Spleen (tissue), 11 donors: ENCODE data around the gene AIRE. TPM values are rescaled to one million over a fixed set of nuclear protein-coding genes. Genes with fewer than 3 reads are reported as not detected.
"Not testable (repeated sequence)": the region's sequence is repeated elsewhere in the genome, so short reads cannot be mapped to it uniquely, and the experiment has no call there.

Source experiments
- DNase-seq: peaks from one replicate; pipeline ENCODE4 v3.0.0-alpha.2; 2020
- H3K27ac ChIP-seq, 8 donors: fragments of 200-600 bp; sonication (generic) in 7 of 8; 1 replicate in 4 of 8; 2 replicates in 4 of 8; pipeline versions ENCODE4 v1.5.0 to v1.8.0; 2016 to 2021; ENCODE audit warnings: inconsistent platforms in 4 of 8, mild to moderate bottlenecking in 4 of 8, moderate library complexity in 1 of 8
- H3K27me3 ChIP-seq, 7 donors: fragments of 200-600 bp; sonication (generic) in 6 of 7; replicated peaks in 1 of 7; 1 replicate in 4 of 7; 2 replicates in 3 of 7; pipeline versions ENCODE4 v1.5.0 to v1.8.0; 2016 to 2021; ENCODE audit warnings: inconsistent platforms in 3 of 7, mild to moderate bottlenecking in 1 of 7
- H3K36me3 ChIP-seq, 6 donors: fragments of 200-600 bp; sonication (generic) in 5 of 6; 1 replicate in 4 of 6; 2 replicates in 2 of 6; pipeline versions ENCODE4 v1.5.0 to v1.8.0; 2016 to 2021; ENCODE audit warnings: inconsistent platforms in 2 of 6
- H3K4me1 ChIP-seq, 6 donors: fragments of 200-600 bp; sonication (generic) in 5 of 6; 1 replicate in 3 of 6; 2 replicates in 3 of 6; pipeline versions ENCODE4 v1.5.0 to v1.8.0; 2016 to 2021; ENCODE audit warnings: inconsistent platforms in 3 of 6
- H3K4me3 ChIP-seq, 8 donors: fragments of 200-600 bp; sonication (generic) in 7 of 8; 1 replicate in 4 of 8; 2 replicates in 4 of 8; pipeline versions ENCODE4 v1.5.0 to v1.8.0; 2016 to 2021; ENCODE audit warnings: inconsistent platforms in 4 of 8, mild to moderate bottlenecking in 4 of 8, moderate library complexity in 2 of 8
- H3K9me3 ChIP-seq, 8 donors: fragments of 200-600 bp; sonication (generic) in 7 of 8; 1 replicate in 4 of 8; 2 replicates in 4 of 8; pipeline versions ENCODE4 v1.5.0 to v1.8.0; 2016 to 2021; ENCODE audit warnings: inconsistent platforms in 4 of 8
- CTCF ChIP-seq, 11 experiments: fragments of 200-600 bp in 7 of 11; fragments of 450-650 bp in 4 of 11; sonication (generic) in 4 of 11; IDR thresholded peaks in 8 of 11; conservative IDR thresholded peaks in 3 of 11; 1 replicate in 7 of 11; 2 replicates in 4 of 11; pipeline versions ENCODE4 v1.4.0 to v1.8.0; 2016 to 2021; ENCODE audit warnings: antibody characterized with exemption in 11 of 11, inconsistent platforms in 4 of 11, mild to moderate bottlenecking in 1 of 11
- POLR2A ChIP-seq, 3 donors: fragments of 450-650 bp; IDR thresholded peaks; one replicate each; pipeline ENCODE4 v1.5.1; 2017; ENCODE audit warnings: antibody characterized with exemption in 3 of 3, mild to moderate bottlenecking in 1 of 3
- POLR2AphosphoS5 ChIP-seq, 3 donors: sonication (generic); formaldehyde crosslinking; IDR thresholded peaks; one replicate each; pipeline ENCODE4 v1.5.1; 2017; ENCODE audit warnings: antibody characterized with exemption in 3 of 3
- WGBS, 5 donors: extraction: QIAGEN DNeasy Blood & Tissue Kit in 3 of 5; methylation state at CpG; one replicate each; pipeline versions ENCODE4 v1.1.5 to v1.1.7; 2013 to 2018; 5-methylcytosine and 5-hydroxymethylcytosine counted together
- intact Hi-C: fragments of 100-400 bp; cut with DNase I; formaldehyde crosslinking; loops from one replicate; pipeline ENCODE4 v1.15.0; 2023; ENCODE audit warnings: low total_unique reads
- polyA plus RNA-seq, 3 donors: library from polyadenylated mRNA; stranded (reverse); fragments of 200-250 nt; gene quantifications; one replicate each; pipeline ENCODE4 v1.2.1, GENCODE V29; 2013
- total RNA-seq, 7 donors: library from RNA; depleted of rRNA in 3 of 7; stranded (reverse); fragments of >200 nt in 3 of 7; fragmentation: NEBNext Ultra II Directional in 4 of 7; extraction: Animal tissue kit (Norgen Biotek cat#: 25700) in 4 of 7; gene quantifications; one replicate each; pipeline versions ENCODE4 v1.1.0 to v1.2.1, GENCODE V29; 2016 to 2021
- donor health status: healthy with polysubstance abuse.
- donor health status: DM: no; HTN: no; CAD: no; lungs with moderate emphysema.
- donor health status: DM: no; HTN: no; CAD: no.
- donor health status: Bipolar disorder and iron deficiency.
- donor health status: healthy.
- donor health status: DM: no; HTN: no; CAD: no.
- donor health status: DM: yes; HTN: yes; CAD: no.

Gene AIRE
- total and polyA plus RNA-seq, 10 donors, result 0.08 to 0.16 (median 0.10) TPM; not detected in 6

DNA sequence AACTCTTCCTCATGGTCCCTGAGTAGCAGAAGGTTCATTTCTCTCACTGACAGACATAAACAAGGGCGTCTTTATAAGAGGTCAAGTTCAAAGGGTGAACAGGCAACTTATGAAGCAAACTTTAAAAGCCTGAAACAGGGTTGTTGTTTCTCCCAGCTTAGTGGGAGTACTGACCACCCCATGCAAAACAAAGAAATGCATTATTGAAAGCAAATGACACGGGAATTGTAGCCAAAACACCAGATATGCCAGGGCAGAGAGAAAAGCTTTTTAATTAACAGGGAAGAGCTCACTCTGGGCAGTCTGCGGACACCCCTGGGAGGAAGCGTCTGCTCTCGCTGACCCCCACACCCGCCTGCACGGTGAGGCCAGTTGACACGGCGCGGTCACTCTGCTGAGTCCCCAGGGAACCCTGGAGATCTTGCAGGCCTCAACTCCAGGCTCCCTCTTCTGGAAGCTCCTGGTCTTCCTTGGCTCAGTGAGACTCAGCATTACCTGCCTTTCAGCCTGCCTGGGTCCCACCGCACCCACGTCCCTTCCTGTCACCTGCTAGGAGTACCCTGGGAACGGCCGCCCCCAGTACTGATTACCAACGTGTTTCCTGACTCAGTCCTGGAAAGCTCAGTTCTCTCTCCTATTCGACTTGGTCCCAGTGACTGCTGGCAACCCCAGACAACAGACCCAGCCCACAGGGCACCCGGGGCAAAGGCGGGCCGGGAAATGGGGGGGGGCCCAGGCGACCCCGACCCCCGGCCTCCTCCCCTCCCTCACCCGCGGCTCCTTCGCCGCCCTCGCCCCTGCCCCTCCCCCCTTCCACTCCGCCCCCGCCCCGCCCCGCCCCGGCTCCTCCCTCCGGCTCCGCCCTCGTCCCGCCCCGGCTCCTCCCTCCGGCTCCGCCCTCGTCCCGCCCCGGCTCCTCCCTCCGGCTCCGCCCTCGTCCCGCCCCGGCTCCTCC lies 52.5 kb downstream of the AIRE start:
- Histone ChIP-seq H3K27ac (peak overlapping the region; percentile 16 to 98 (median 94)), H3K9me3 (no peaks in the 10 kb centered on the region), H3K4me1 (peaks cover 9 to 31% (median 18%) of the 10 kb centered on the region in 6 donors), H3K36me3 (peaks cover 0 to 36% (median 10%) of the 10 kb centered on the region in 6 donors), H3K4me3 (peak overlapping the region in 5 of 8 donors; percentile 29 to 76 (median 63)), H3K27me3 (no peaks in the 10 kb centered on the region)
- WGBS, 5 donors, result 14 to 34% (median 26%) methylated on average over 16 to 43 of the region's 47 CpGs
- intact Hi-C loops, result loop anchor here (10.0 kb wide), 1 partner anchor 97 kb away; no protein-coding TSS in a partner anchor
- peak; percentile 93 for DNase-seq
- TF ChIP-seq POLR2AphosphoS5 (IDR thresholded peaks at IDR 0.05) (peak in 2 of 3 donors; percentile 29 to 41), CTCF (IDR thresholded peaks at IDR 0.05 in 8 of 11, conservative IDR thresholded peaks at IDR 0.05 in 3 of 11) (peak in 5 of 11 experiments; percentile 15 to 31 (median 21)), POLR2A (IDR thresholded peaks at IDR 0.05) (no peak)

GRCh38 chr21:44338971-44339910 lies 53.6 kb downstream of the AIRE start, which contains the start of gene CFAP410:
TSS of gene CFAP410 (minus strand) at chr21:44339390. CDS start at chr21:44339194, 196 bp downstream.
- Histone ChIP-seq H3K4me3 (peak within 1 kb of the TSS; percentile 49 to 82 (median 61)), H3K27me3 (no peaks in the 10 kb centered on the region), H3K4me1 (peaks cover 9 to 31% (median 18%) of the 10 kb centered on the region in 6 donors), H3K27ac (peak within 1 kb of the TSS; percentile 93 to 98 (median 95)), H3K36me3 (peaks cover 0 to 32% (median 10%) of the 10 kb centered on the region in 6 donors), H3K9me3 (no peaks in the 10 kb centered on the region)
- WGBS, 5 donors, result 1 to 3% (median 1%) methylated on average over 18 to 90 of the region's 90 CpGs
- intact Hi-C loops, result loop anchor here (10.0 kb wide), 1 partner anchor 96 kb away; no protein-coding TSS in a partner anchor
- TF ChIP-seq CTCF (IDR thresholded peaks at IDR 0.05 in 8 of 11, conservative IDR thresholded peaks at IDR 0.05 in 3 of 11) (peak in 3 of 11 experiments; percentile 19 to 26 (median 20)), POLR2AphosphoS5 (IDR thresholded peaks at IDR 0.05) (peak; percentile 100), POLR2A (IDR thresholded peaks at IDR 0.05) (peak; percentile 86 to 93 (median 92))
- peak; percentile 98 for DNase-seq

DNA sequence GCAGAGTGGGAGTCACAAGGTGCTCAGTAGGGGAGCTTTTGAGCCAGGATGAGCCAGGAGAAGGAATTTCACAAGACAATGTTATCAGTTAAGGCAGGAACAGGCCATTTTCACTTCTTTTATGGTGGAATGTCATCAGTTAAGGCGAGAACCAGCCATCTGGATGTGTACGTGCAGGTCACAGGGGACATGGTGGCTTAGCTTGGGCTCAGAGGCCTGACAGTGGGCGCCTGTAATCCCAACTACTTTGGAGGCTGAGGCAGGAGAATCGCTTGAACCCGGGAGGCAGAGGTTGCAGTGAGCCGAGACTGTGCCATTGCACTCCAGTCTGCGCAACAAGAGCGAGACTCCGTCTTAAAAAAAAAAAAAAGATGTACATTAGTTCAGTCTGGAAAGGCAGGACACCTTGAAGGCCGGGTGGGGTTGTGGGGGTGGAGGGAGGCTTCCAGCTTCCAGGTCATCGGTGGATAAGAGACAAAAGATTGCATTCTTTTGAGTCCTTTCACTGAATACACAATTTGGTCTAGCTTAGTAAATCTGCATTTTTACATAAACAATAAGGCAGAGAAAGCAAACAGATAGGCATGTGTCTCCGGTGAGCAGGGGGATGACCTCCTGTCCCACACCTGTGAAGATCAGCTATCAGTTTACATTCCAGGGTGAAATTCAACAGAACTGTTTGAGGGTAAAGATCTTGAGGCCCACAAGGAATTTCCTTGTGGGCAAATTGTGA lies 56.2 kb downstream of the AIRE start:
- H3K4me1 ChIP-seq, result peaks cover 9 to 36% (median 21%) of the 10 kb centered on the region in 6 donors
- WGBS, 5 donors, result 87 to 92% (median 89%) methylated on average over 11 to 12 of the region's 12 CpGs
- H3K27ac ChIP-seq, result peak overlapping the region in 5 of 8 donors; percentile 55 to 76 (median 71)
- H3K9me3 ChIP-seq, intact Hi-C loops, DNase-seq, H3K36me3 ChIP-seq, H3K4me3 ChIP-seq: not testable (repeated sequence)
- peaks cover 0 to 12% (median 0%) of the 10 kb centered on the region in 7 donors for H3K27me3 ChIP-seq
